Osteoblast (primary cell): ENCODE data around the gene PTH1R. TPM values are rescaled to one million over a fixed set of nuclear protein-coding genes. Genes with fewer than 3 reads are reported as not detected.
A peak's percentile ranks its signal among the peaks of the same experiment; 100 is the strongest.

Source experiments
- DNase-seq: peaks from one replicate; pipeline ENCODE4 v3.0.0; 2011; ENCODE audit warnings: low spot score, mixed read lengths; ENCODE audit not compliant: insufficient read length; ENCODE audit errors: missing footprints
- H2AFZ ChIP-seq: 2 replicates; pipeline ENCODE4 v1.6.0; 2011; ENCODE audit warnings: mild to moderate bottlenecking, low read length
- H3K27ac ChIP-seq: 2 replicates; pipeline ENCODE4 v1.5.1; 2011; ENCODE audit warnings: mild to moderate bottlenecking, low read depth, low read length, moderate library complexity
- H3K27me3 ChIP-seq: 2 replicates; pipeline ENCODE4 v1.6.0; 2012; ENCODE audit warnings: mild to moderate bottlenecking, control low read depth, inconsistent platforms, low read length, moderate library complexity; ENCODE audit not compliant: insufficient read depth
- H3K36me3 ChIP-seq: 2 replicates; pipeline ENCODE4 v1.5.1; 2011; ENCODE audit warnings: mild to moderate bottlenecking, low read length, control low read depth, moderate library complexity; ENCODE audit not compliant: insufficient read depth
- H3K4me1 ChIP-seq: 2 replicates; pipeline ENCODE4 v1.5.1; 2011; ENCODE audit warnings: mild to moderate bottlenecking, low read length, control low read depth, moderate library complexity; ENCODE audit not compliant: insufficient read depth
- H3K4me2 ChIP-seq: 2 replicates; pipeline ENCODE4 v1.6.0; 2011; ENCODE audit warnings: mild to moderate bottlenecking, low read length; ENCODE audit not compliant: insufficient read depth
- H3K4me3 ChIP-seq: fragments of 200-600 bp; sonication (generic); 3 replicates; pipeline ENCODE4 v1.5.1; 2012; ENCODE audit warnings: mild to moderate bottlenecking, low read length, inconsistent platforms; ENCODE audit not compliant: insufficient read depth
- H3K79me2 ChIP-seq: 2 replicates; pipeline ENCODE4 v1.6.0; 2012; ENCODE audit warnings: mild to moderate bottlenecking, low read length, control low read depth, inconsistent platforms; ENCODE audit not compliant: insufficient read depth
- H3K9me3 ChIP-seq: 2 replicates; pipeline ENCODE4 v1.5.1; 2011; ENCODE audit warnings: low read depth, low read length, control low read depth
- H4K20me1 ChIP-seq: 2 replicates; pipeline ENCODE4 v1.6.0; 2012; ENCODE audit warnings: mild to moderate bottlenecking, low read length, control low read depth; ENCODE audit not compliant: insufficient read depth
- CTCF ChIP-seq: IDR thresholded peaks from 2 replicates; pipeline ENCODE4 v1.5.1; 2011; ENCODE audit warnings: mild to moderate bottlenecking, low read depth, low read length, moderate library complexity; ENCODE audit errors: extremely low read depth
- total RNA-seq: library from RNA; depleted of rRNA; stranded (reverse); fragments of >200 nt; gene quantifications from 2 replicates; pipeline ENCODE4 v1.2.3, GENCODE V29; 2012

Gene PTH1R
- total RNA-seq, 1 donor = 0.36 TPM

- Histone ChIP-seq H3K27me3 (no peaks in the 10 kb centered on the region), H3K9me3 (no peaks in the 10 kb centered on the region), H3K4me2 (no peak overlapping the region), H3K36me3 (no peaks in the 10 kb centered on the region), H3K27ac (peak overlapping the region; percentile 31), H3K4me1 (peaks cover 20% of the 10 kb centered on the region), H3K4me3 (no peak overlapping the region), H4K20me1 (peaks cover 91% of the 10 kb centered on the region), H3K79me2 (peaks cover 96% of the 10 kb centered on the region), H2AFZ (no peak overlapping the region)
- TF ChIP-seq CTCF = no peak
- DNase-seq = no peak
Observed at GRCh38 chr3:46947546-46947901, 70.0 kb downstream of the PTH1R start.

- H3K9me3 ChIP-seq = no peaks in the 10 kb centered on the region
- no peak overlapping the region for H3K4me2 ChIP-seq
- H3K27me3 ChIP-seq = no peaks in the 10 kb centered on the region
- H4K20me1 ChIP-seq = peaks cover 91% of the 10 kb centered on the region
- no peak for TF ChIP-seq CTCF
- no peak for DNase-seq
- no peaks in the 10 kb centered on the region for H3K36me3 ChIP-seq
- H3K27ac ChIP-seq = peak overlapping the region; percentile 31
- H3K4me3 ChIP-seq = no peak overlapping the region
- H2AFZ ChIP-seq = no peak overlapping the region
- peaks cover 96% of the 10 kb centered on the region for H3K79me2 ChIP-seq
- H3K4me1 ChIP-seq = peaks cover 20% of the 10 kb centered on the region
Observed at GRCh38 chr3:46947981-46948791, 70.7 kb downstream of the PTH1R start.

- no peak overlapping the region for H2AFZ ChIP-seq
- H3K9me3 ChIP-seq = no peaks in the 10 kb centered on the region
- H3K79me2 ChIP-seq = peaks cover 96% of the 10 kb centered on the region
- H3K4me3 ChIP-seq = no peak overlapping the region
- H4K20me1 ChIP-seq = peaks cover 91% of the 10 kb centered on the region
- DNase-seq = no peak
- H3K4me1 ChIP-seq = peaks cover 20% of the 10 kb centered on the region
- H3K4me2 ChIP-seq = no peak overlapping the region
- no peaks in the 10 kb centered on the region for H3K27me3 ChIP-seq
- no peak for TF ChIP-seq CTCF
- no peak overlapping the region for H3K27ac ChIP-seq
- H3K36me3 ChIP-seq = no peaks in the 10 kb centered on the region
Observed at GRCh38 chr3:46948830-46949671, 71.5 kb downstream of the PTH1R start.

- H3K4me1 ChIP-seq = peaks cover 20% of the 10 kb centered on the region
- TF ChIP-seq CTCF = no peak
- DNase-seq = no peak
Observed at GRCh38 chr3:46950177-46950576, 72.7 kb downstream of the PTH1R start.

More at GRCh38 chr3:46950177-46950576, 72.7 kb downstream of the PTH1R start:
- H3K9me3 ChIP-seq = no peaks in the 10 kb centered on the region
- H3K27me3 ChIP-seq = no peaks in the 10 kb centered on the region
- H3K27ac ChIP-seq = no peak overlapping the region
- H3K79me2 ChIP-seq = peaks cover 96% of the 10 kb centered on the region
- H4K20me1 ChIP-seq = peaks cover 88% of the 10 kb centered on the region
- no peak overlapping the region for H3K4me2 ChIP-seq
- no peak overlapping the region for H3K4me3 ChIP-seq
- H3K36me3 ChIP-seq = no peaks in the 10 kb centered on the region
- no peak overlapping the region for H2AFZ ChIP-seq
